ENCODE measurements around the gene RGS7.

RGS7 gene

DNA sequence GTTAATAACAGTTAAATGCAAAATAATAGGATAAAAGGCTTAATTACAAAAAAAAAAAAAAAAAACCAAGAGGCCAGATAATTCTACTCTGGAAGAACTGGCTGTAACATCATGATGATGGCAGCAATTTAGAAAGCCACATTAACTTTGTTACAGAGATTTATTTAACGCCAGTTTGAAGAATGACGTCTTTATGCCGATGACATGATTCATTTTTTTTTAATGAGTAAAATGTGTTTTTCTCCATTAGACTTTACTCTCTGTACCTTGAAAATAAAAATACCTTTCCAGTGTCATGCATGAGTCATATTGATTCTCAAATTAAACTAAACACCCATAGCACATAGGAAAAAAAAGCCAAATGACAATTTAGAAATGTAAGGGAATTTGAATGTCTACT is 226.1 kb downstream of the RGS7 start:
- no peaks in the 10 kb centered on the region for H3K9me3 ChIP-seq
- no peak overlapping the region for H3K4me3 ChIP-seq
- H3K4me1 ChIP-seq, result no peaks in the 10 kb centered on the region
- no peaks in the 10 kb centered on the region for H3K36me3 ChIP-seq
- no peak overlapping the region for H3K9ac ChIP-seq
- no peaks in the 10 kb centered on the region for H3K27me3 ChIP-seq
- no peaks in the 10 kb centered on the region for H4K20me1 ChIP-seq
- H3K27ac ChIP-seq, result no peak overlapping the region
- TF ChIP-seq Cebpa-rat (IDR thresholded peaks at IDR 0.05), result no peak
- H3K4me2 ChIP-seq, result no peak overlapping the region

DNA sequence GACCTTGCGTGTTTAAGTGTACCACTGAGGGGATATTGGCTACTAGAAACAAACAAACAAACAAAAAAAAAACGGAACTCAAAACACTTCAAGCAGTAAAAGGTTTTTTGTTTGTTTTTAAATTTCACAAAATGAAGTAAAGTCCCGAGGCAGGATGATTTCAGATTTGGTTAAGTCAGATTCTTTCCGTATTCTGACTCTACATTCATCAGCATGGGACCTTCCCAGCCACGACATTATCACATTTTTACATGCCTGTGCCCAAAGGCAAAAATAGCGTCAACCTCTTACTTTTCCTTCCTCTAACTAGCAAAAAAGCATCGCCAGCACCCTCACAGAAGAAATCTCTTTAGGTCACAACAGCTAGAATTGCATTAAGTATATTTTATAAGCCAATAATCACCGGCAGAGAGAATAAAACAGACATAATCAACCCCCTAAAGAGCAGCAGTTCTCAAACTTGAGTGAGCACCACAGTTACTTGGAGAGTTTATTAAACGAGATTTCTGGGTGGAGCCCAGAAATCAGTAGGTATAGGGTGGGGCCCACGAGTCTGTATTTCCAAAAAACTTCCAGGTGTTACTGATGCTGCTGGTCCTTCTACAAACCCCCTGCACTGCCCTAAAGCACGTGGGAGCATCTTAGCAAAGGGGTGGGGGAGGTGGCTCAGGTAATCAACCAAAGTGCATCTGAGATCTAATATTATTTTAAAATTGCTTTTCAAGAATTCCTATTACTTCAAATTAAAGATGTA is 227.6 kb downstream of the RGS7 start:
- no peaks in the 10 kb centered on the region for H4K20me1 ChIP-seq
- no peaks in the 10 kb centered on the region for H3K4me1 ChIP-seq
- H3K4me2 ChIP-seq, result no peak overlapping the region
- H3K9ac ChIP-seq, result no peak overlapping the region
- no peaks in the 10 kb centered on the region for H3K9me3 ChIP-seq
- no peak for TF ChIP-seq Cebpa-rat (IDR thresholded peaks at IDR 0.05)
- H3K27me3 ChIP-seq, result no peaks in the 10 kb centered on the region
- H3K27ac ChIP-seq, result no peak overlapping the region
- H3K36me3 ChIP-seq, result no peaks in the 10 kb centered on the region
- H3K4me3 ChIP-seq, result no peak overlapping the region

DNA sequence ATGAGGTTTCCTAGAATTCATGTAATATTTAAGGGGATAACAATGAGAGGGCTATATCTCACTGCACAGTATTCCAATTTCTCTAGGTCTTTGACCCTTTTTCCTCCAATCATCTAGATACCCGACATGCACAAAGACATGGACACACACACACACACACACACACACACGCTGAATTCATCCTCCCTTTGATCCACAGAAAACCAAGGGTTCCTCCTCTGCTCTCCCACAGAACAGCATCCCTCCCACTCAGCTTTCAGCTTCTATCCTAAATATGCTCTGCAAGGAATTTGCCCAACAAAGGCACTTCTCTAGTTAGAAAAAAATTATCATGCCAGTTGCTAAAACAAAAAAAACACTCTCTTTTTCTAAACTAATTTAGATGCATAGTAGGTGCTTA is 231.7 kb downstream of the RGS7 start:
- no peak overlapping the region for H3K27ac ChIP-seq

DNA sequence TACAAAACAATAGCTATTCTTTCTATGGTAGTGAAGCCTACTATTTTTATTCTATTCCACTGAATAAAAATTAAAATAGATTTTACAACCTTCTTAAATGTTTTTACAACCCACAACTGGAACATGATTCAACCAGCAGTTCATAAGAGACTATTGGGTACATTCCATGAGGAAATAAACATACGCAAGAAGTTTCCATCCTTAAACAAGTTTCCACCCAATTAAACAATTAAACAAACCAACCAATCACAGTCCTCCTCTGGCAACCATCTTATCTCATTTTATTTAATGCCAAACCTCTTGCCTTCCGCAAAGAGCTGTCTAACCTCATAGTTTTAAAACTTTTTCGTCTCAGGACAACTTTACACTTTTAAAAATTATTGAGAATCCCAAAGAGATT is 239.0 kb downstream of the RGS7 start:
- no peak overlapping the region for H3K4me2 ChIP-seq
- H3K36me3 ChIP-seq, result no peaks in the 10 kb centered on the region
- H3K27ac ChIP-seq, result no peak overlapping the region
- H3K9ac ChIP-seq, result no peak overlapping the region
- TF ChIP-seq Cebpa-rat (IDR thresholded peaks at IDR 0.05), result no peak
- no peaks in the 10 kb centered on the region for H3K9me3 ChIP-seq
- no peaks in the 10 kb centered on the region for H3K4me1 ChIP-seq
- no peak overlapping the region for H3K4me3 ChIP-seq
- no peaks in the 10 kb centered on the region for H3K27me3 ChIP-seq
- no peaks in the 10 kb centered on the region for H4K20me1 ChIP-seq

More for the DNA sequence above, 231.7 kb downstream of the RGS7 start:
- Histone ChIP-seq H3K9ac (no peak overlapping the region), H3K4me1 (no peaks in the 10 kb centered on the region), H3K27me3 (no peaks in the 10 kb centered on the region), H3K4me2 (no peak overlapping the region), H3K9me3 (no peaks in the 10 kb centered on the region), H3K4me3 (no peak overlapping the region), H3K36me3 (no peaks in the 10 kb centered on the region), H4K20me1 (no peaks in the 10 kb centered on the region)
- TF ChIP-seq Cebpa-rat (IDR thresholded peaks at IDR 0.05), result no peak

DNA sequence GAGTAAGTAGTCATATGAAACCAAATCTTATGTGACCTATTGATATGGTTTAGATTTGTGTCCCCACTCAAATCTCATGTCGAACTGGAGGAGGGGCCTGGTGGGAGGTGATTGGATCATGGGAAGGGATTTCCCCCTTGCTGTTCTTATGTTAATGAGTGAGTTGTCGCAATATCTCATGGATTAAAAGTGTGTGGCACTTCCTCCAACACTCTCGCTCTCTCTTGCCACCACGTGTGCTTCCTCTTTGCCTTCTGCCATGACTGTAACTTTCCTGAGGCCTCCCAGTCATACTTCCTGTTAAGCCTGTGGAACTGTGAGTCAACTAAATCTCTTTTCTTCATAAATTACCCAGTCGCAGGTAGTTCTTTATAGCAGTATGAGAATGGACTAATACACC is 241.2 kb downstream of the RGS7 start:
- TF ChIP-seq Cebpa-rat (IDR thresholded peaks at IDR 0.05), result no peak
- Histone ChIP-seq H3K4me1 (no peaks in the 10 kb centered on the region), H3K4me2 (no peak overlapping the region), H3K27me3 (no peaks in the 10 kb centered on the region), H3K9me3 (no peaks in the 10 kb centered on the region), H3K9ac (no peak overlapping the region), H3K36me3 (no peaks in the 10 kb centered on the region), H3K4me3 (no peak overlapping the region), H3K27ac (no peak overlapping the region), H4K20me1 (no peaks in the 10 kb centered on the region)

DNA sequence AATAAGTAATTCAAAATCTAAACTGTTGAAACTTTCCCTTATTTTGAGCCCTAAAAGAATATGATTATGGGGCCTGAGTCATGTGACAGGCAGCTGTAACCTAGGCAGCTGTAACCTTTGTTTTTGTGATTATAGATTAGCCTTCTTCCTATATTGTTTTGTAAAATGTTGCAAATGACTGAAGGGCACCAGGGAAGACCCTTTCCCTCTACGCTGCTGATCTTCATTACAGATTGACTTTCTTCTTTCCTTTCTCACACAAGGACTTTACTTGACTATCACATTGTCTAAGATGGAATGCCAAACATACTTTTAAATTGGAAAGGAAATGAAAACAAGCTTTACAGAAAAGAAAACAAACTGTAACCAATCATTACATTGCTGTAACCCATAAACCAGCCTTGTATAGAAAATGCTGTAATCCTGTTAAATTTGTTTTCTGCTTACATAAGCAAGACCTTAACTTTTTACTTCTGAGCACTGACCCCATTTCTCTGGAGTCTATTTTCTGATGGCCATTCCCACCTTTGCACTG is 242.2 kb downstream of the RGS7 start:
- no peak for TF ChIP-seq Cebpa-rat (IDR thresholded peaks at IDR 0.05)
- no peaks in the 10 kb centered on the region for H3K9me3 ChIP-seq
- H3K27ac ChIP-seq, result no peak overlapping the region
- no peaks in the 10 kb centered on the region for H3K36me3 ChIP-seq
- H4K20me1 ChIP-seq, result no peaks in the 10 kb centered on the region
- no peaks in the 10 kb centered on the region for H3K4me1 ChIP-seq
- no peak overlapping the region for H3K4me2 ChIP-seq
- no peaks in the 10 kb centered on the region for H3K27me3 ChIP-seq
- H3K9ac ChIP-seq, result no peak overlapping the region
- no peak overlapping the region for H3K4me3 ChIP-seq

DNA sequence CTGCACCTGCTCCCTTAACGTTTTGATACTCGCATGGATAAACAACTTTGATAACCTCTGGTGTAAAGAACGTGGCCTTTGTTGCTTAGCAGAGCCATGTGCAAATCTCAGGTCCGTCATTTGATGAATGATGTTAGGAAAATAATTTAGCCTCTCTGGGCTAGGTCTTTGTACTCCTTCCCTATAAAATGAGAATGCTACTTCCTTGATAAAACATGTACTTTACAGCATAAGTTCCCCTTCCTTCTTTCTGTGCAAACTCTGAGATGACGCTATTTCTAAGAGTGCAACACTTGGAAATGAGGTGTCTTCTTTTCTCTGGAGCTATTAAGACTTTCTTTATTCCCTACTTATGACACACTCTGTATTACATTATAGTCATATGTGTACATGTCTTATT is 243.4 kb downstream of the RGS7 start:
- no peak overlapping the region for H3K4me2 ChIP-seq
- no peaks in the 10 kb centered on the region for H3K36me3 ChIP-seq
- no peaks in the 10 kb centered on the region for H3K9me3 ChIP-seq
- TF ChIP-seq Cebpa-rat (IDR thresholded peaks at IDR 0.05), result no peak
- H3K27me3 ChIP-seq, result no peaks in the 10 kb centered on the region
- H4K20me1 ChIP-seq, result no peaks in the 10 kb centered on the region
- H3K9ac ChIP-seq, result no peak overlapping the region
- no peak overlapping the region for H3K27ac ChIP-seq
- no peak overlapping the region for H3K4me3 ChIP-seq
- no peaks in the 10 kb centered on the region for H3K4me1 ChIP-seq

DNA sequence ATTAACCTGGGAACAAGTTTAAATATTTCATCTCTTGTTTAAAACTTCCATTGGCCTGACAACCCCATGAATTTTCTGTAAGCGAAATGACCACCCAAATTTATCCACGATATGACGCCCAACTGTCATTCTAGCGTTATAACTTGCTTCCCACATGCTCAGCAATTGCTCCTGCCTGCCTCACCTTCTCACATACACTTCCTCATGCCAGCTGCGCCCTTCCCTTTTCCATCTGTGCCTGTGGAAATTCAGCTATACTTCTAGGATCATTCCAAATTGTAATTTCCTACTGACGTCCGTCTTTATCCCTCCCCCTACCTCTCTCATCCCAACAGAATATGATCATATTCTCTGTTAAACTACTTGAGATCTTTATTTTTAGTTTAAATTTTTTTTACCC is 248.0 kb downstream of the RGS7 start:
- Histone ChIP-seq H3K27ac (no peak overlapping the region), H3K27me3 (no peaks in the 10 kb centered on the region), H3K9me3 (no peaks in the 10 kb centered on the region), H3K4me3 (no peak overlapping the region), H3K36me3 (no peaks in the 10 kb centered on the region), H3K4me2 (no peak overlapping the region), H3K4me1 (no peaks in the 10 kb centered on the region), H4K20me1 (no peaks in the 10 kb centered on the region), H3K9ac (no peak overlapping the region)
- TF ChIP-seq Cebpa-rat (IDR thresholded peaks at IDR 0.05), result no peak

DNA sequence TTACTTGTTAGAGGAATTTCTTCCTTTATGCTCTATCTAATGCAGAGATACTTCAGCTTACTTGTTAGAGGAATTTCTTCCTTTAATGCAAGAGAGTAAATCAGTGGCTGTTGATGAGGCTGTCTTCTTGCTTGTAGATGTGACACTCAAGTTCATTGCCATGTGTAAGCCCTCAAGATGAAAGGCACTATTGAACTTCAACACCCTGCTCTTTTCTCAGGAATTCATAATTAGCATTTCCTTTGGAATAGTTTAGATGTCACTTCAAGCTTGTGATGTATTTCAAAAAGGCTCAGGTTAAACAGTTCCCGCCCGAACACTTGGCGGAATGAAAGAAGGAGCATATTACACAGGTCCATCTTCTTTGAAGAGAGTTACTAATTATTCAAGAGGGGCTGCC is 251.9 kb downstream of the RGS7 start:
- H3K4me2 ChIP-seq, result no peak overlapping the region
- no peaks in the 10 kb centered on the region for H3K9me3 ChIP-seq
- H4K20me1 ChIP-seq, result no peaks in the 10 kb centered on the region
- H3K4me1 ChIP-seq, result no peaks in the 10 kb centered on the region
- TF ChIP-seq Cebpa-rat (IDR thresholded peaks at IDR 0.05), result no peak
- no peaks in the 10 kb centered on the region for H3K27me3 ChIP-seq
- H3K4me3 ChIP-seq, result no peak overlapping the region
- H3K9ac ChIP-seq, result no peak overlapping the region
- H3K36me3 ChIP-seq, result no peaks in the 10 kb centered on the region
- no peak overlapping the region for H3K27ac ChIP-seq

DNA sequence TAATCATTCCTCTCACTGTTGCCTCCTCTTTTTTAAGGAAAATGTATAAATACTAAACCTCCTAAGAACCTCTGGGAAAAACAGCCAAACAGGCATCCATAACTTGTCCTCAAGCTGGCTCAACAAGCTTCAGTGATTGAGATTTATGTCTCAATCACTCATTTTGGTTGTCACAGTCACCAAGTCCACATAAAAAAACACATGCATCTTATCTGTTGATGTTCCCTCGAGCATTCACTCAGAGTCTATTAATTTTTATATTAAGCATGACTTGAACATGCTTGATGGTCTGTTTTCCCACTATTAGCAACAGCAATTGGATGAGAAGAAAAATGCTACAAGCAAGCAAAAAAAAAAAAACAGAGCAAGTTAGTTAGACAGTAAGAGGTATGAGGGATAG is 254.3 kb downstream of the RGS7 start:
- H3K4me1 ChIP-seq, result no peaks in the 10 kb centered on the region
- no peak overlapping the region for H3K4me2 ChIP-seq
- no peak overlapping the region for H3K4me3 ChIP-seq
- H3K9ac ChIP-seq, result no peak overlapping the region
- no peaks in the 10 kb centered on the region for H3K9me3 ChIP-seq
- no peaks in the 10 kb centered on the region for H3K36me3 ChIP-seq
- TF ChIP-seq Cebpa-rat (IDR thresholded peaks at IDR 0.05), result no peak
- H3K27me3 ChIP-seq, result no peaks in the 10 kb centered on the region
- no peaks in the 10 kb centered on the region for H4K20me1 ChIP-seq
- no peak overlapping the region for H3K27ac ChIP-seq

DNA sequence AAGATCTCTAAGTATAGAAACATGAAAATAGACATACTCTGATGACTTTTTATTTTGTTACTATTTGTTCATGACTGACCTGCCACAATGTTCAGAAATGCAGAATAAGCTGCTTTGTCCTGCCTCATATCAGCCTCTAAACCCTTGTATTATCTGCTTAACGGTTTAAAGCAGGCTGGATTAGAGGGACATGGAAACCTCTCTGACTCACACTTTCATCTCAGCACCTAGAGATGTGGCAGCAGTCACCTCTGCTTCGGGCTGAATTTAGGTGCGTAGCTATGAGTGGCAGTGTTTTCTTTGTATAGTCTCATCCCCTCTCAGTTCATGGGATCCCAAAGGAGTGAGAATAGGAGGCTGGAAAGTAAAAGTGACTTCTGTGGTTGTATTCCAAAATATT is 255.4 kb downstream of the RGS7 start:
- Histone ChIP-seq H3K36me3 (no peaks in the 10 kb centered on the region), H4K20me1 (no peaks in the 10 kb centered on the region), H3K9me3 (no peaks in the 10 kb centered on the region), H3K9ac (no peak overlapping the region), H3K4me2 (no peak overlapping the region), H3K27me3 (no peaks in the 10 kb centered on the region), H3K27ac (no peak overlapping the region), H3K4me3 (no peak overlapping the region), H3K4me1 (no peaks in the 10 kb centered on the region)
- TF ChIP-seq Cebpa-rat (IDR thresholded peaks at IDR 0.05), result no peak
